Transverse colon (tissue), 4 donors: ENCODE results near the gene BCKDK.

ENCODE experiments used
- CTCF ChIP-seq, 5 experiments: fragments of 200-600 bp in 3 of 5; fragments of 450-650 bp in 2 of 5; sonication (generic) in 3 of 5; IDR thresholded peaks; 1 replicate in 2 of 5; 2 replicates in 3 of 5; pipeline ENCODE4 v1.5.1; 2016 to 2017; ENCODE audit warnings: antibody characterized with exemption in 5 of 5, inconsistent platforms in 3 of 5, mild to moderate bottlenecking in 2 of 5, moderate library complexity in 1 of 5
- EP300 ChIP-seq: sonication (generic); formaldehyde crosslinking; IDR thresholded peaks from one replicate; pipeline ENCODE4 v1.6.1; 2017; ENCODE audit warnings: antibody characterized with exemption, low read depth
- POLR2A ChIP-seq: fragments of 450-650 bp; IDR thresholded peaks from one replicate; pipeline ENCODE4 v1.6.1; 2016; ENCODE audit warnings: antibody characterized with exemption, mild to moderate bottlenecking, moderate library complexity
- POLR2AphosphoS5 ChIP-seq, 3 donors: sonication (generic); formaldehyde crosslinking; IDR thresholded peaks; one replicate each; pipeline ENCODE4 v1.6.1; 2016; ENCODE audit warnings: antibody characterized with exemption in 3 of 3

- TF ChIP-seq CTCF (IDR thresholded peaks at IDR 0.05) (no peak), EP300 (no peak), POLR2A (no peak), POLR2AphosphoS5 (IDR thresholded peaks at IDR 0.05) (no peak)
Measured at GRCh38 chr16:31063843-31064611, 44.2 kb upstream of the BCKDK start.
